ENCODE results near the gene BIK.

Gene BIK

GRCh38 chr22:43162412-43163150, 52.0 kb downstream of the BIK start:
- no peak for DNase-seq (ENCODE audit: low read depth)

DNA sequence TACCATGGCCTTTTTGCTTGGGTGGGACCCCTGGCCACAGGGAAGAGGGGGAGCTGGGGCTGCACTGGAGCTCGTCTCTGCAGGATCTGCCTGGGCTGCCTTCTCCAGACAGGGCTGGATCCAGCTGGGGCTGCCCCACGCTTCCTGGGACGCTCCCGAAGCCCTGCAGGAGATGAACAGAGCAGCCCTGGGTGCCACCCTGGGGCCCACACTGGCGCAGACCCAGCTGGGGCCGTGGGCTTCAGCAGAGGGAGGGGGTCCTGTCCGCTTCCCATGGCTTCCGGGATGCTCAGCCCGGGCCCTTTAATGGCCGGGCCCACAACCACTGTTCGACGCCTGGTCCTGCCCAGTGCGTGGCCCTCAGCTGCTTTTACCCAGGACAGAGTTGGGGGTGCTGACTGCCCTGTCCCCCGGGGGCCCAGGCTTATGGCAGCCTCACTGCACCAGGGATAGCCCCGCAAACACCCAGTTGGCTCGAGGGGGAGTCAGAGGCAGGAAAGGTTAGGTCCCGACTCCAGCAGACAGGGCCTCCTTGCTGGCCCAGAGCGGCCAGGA, 52.8 kb downstream of the BIK start:
- DNase-seq (ENCODE audit: low read depth) = no peak

GRCh38 chr22:43164636-43165035, 54.1 kb downstream of the BIK start:
- DNase-seq (ENCODE audit: low read depth) = no peak

DNA sequence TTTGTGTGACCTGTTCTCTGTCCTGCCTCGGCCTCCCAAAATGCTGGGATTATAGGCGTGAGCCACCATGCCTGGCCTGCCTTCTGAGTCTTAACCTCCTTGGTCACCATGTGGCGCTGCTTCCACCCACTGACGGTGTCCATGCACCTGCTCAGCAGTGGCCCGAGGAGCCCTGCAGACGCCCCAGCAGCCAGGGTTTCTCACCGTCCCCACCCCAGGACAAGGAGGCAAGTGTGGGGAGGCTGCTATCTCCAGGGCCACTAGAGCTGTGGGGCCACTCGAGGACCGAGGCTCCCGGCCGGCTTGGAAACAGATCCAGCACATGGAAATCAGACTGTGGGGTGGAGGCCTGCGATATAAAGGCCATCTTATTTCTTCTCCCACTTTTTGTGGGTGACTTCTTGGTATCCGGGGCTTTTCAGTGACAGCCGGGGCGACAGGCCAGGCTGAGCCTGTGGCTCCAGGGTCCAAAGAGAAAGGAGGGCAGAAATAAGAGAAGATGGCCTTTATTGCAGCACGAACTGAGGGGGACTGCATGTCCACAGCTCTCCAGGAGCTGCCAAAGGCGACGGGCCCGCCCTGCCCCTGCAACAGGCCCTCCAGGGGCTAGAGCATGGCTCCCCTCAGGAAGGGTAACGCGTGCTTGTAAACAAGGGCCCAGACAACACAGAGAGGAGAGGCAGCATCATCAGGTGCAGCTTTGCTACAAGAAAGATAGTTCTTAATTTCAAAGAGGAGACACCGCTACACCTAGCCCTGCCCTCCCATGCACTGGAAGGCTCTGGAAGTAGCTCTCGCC, 55.8 kb downstream of the BIK start:
- no peak for DNase-seq (ENCODE audit: low read depth)

GRCh38 chr22:43167001-43167589, 56.5 kb downstream of the BIK start:
- DNase-seq (ENCODE audit: low read depth) = no peak

DNA sequence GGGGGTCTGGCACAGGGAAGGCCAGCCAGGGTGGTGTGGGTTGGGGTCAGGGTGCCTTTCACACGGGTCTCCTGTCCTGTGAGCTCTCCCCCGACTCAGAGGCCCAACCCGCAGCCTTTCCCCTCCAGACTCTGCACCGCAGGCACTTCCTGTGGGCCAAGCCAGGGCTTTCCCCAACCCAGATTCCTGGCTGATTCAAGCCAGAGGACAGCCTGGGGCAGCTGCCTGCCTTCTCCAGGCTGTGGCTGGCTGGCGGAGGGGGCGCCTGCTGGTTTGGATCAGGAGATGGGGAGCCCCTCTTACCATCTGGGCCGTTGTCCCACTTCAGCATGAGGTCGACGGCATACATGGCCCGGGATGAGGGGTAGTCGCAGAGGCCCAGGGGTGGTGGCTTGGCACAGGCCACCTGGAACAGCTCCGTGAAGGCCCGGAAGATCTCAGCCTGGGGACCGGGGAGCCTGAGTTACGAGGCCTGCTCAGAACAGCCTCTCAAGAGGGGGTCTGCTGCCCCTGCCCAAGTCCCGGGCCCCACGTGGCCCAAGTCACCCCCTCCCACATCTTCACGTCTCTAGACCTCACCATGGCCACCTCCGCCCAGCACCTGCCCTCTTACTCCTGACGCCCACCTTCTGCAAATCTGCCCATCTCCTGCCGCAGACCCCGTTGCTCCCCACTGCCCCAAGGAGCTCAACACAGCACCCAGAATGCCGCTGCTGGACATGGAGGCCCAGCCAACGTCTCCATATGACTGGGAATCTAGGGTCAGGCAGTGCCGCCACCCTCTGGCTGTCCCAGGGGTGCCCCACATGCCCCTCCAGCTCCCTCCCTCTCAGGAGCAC, 58.1 kb downstream of the BIK start:
- DNase-seq (ENCODE audit: low read depth) = peak; percentile 65

DNA sequence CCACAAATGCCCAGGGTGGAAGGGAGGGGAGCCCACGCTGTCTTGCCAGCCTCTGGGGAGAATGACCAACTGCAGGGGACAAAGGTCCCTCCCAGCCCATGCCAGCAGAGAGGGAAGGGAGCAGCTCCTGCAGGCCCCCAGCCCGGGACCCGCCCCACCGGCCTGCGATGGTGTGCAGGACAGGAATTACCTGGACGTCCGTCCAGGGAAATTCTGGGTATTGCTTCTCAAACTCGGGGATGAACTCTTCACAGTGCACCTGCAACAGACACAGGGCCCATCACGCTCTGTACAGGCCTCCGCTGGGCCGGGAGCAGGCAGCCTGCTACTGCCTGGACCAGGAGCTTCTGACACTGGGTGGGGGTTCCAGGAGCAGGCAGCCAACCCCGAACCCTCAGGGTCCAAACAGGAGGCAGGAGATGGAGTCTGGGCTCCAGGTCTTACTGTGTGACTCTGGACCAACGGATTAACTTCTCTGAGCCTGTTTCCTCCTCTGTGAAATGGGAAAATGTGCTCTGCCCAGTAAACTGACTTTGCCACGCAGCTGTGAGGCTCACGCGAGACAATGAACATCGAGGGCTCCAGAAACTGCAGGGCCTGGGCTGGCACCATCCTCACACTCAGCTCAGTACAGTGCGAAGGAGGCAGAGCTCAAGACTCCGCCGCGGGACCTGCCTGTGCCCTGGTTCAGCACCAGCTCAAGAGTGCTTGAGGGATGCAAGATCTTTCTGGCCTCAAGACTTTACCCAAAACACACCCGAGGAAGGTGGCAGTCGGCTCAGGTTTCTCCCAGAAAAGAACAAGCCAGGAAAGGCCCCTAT, 59.0 kb downstream of the BIK start:
- DNase-seq (ENCODE audit: low read depth) = no peak

DNA sequence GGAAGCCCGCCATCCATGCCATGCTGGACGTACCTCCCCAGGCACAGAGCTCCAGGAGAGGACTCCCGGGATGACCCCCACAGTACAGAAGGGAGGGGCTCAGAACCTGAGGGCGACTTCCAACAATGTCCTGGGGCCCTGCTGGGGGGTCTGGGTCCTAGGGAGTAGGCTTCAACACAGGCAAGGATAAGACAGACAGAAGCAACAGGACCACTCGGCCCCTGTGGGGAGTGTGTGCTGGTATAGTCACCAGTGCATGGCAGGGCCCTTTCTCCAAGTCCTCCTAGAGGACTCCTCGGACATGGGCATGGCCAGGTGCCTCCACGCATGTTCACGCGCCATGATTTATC, 59.6 kb downstream of the BIK start:
- no peak for DNase-seq (ENCODE audit: low read depth)

DNA sequence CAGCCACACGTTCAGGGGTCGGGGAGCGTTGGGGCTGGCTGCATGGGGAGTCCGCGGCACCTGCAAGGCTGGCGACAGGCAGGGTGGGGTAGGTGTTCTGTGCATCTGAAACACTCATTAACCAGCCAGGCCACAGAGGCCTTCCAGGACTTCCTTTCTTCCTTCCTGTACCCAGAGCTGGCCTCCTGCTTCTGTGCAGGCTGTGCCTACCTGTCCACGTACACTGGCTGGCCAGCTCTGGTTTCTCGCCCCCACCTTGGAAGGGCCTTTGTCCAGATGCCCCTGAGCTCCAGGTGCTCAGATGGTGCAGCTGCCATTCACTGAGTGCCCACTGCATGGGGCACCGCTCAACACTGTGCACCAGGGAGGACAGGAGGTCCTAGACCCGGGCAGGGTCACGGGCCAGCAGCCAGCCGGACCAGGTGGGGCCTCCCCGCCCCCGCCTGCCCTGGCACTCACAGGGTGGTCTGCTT, 60.5 kb downstream of the BIK start:
- DNase-seq (ENCODE audit: low read depth) = no peak

DNA sequence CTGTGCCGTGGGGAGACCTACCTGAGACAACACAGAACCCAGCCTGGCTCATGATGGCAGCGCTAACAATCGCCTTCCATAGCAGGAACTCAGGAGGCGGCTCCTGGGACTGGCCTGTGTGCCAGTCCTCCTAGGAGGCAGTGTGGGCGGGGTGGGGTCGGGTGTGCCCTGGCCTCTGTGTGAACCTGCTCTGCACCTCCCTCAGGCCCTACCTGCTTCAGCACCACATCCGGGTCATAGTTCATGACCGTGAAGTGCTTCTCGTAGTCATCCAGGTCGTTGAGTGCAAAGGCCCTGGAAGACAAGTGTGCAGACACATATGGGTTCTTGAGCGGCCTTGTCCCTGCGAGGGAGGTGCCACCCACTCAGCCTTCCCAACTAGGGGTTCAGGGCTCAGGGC, 61.1 kb downstream of the BIK start:
- no peak for DNase-seq (ENCODE audit: low read depth)

- no peak for DNase-seq (ENCODE audit: low read depth)
These were observed 61.6 kb downstream of the BIK start for GRCh38 chr22:43172191-43172590.

- DNase-seq (ENCODE audit: low read depth) = no peak
These were observed 63.0 kb downstream of the BIK start for GRCh38 chr22:43173566-43173965.

DNA sequence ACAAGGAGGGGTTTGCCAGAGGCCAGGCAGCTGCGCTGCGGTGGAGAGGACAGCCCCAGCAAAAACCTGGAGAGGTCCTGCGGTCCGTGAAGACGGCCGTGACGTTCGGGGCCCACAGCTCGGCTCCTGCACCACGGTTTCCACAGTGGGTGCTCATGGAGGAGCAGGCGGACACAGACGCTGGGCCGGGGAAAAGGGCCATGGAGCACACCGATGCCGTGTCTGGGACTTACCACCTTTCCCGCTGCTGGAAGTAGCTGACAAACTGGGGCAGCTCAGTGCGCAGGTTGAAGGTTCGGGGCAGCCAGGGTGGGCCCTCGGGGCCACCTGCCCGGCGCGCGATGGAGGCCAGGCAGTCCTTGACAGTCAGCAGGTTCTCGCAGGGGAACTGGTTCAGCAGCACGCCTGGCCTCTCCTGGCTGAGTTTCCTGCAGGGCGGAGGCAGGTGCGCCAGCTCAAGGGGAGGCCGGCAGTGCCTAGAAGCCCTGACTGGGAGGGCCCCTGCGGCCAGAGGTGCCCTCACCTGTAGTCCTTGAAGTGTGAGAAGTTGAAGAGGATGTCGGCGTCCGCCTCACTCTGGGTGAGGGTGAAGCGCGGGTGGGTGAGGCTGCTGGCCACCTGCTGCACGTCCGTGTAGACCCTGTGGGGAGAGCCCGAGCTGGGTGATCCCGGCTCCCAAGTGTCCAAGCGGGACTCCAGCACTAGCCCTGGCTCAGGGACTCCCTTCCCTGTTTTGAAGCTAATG, 63.6 kb downstream of the BIK start:
- no peak for DNase-seq (ENCODE audit: low read depth)

GRCh38 chr22:43174941-43175531, 64.5 kb downstream of the BIK start:
- no peak for DNase-seq (ENCODE audit: low read depth)

DNA sequence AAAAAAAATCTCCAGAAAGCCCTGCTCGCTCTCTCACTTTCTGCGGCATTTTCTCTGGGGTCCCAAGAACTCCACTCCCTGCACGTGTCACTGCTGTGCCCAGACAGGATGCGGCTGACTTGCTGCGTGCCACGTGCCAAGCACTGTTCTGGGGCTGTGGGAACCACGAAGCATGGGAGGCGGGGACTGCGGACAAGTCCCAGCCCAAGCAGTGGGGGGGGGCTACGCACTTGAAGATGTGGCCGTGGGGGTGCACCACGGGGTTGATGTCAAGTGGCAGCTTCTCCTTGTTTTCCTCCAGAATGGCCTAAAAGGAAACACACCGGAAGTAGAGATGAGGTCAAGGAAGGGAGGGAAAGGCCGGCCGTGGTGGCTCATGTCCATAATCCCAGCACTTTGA, 65.5 kb downstream of the BIK start:
- no peak for DNase-seq (ENCODE audit: low read depth)

GRCh38 chr22:43177479-43177878, 66.9 kb downstream of the BIK start:
- DNase-seq (ENCODE audit: low read depth) = no peak

All from ELR (cell line).